NCI-H510A treated with DMSO at 0.1 percent for 48 hours (cell line): Measurements from ENCODE around the gene ORAI1.
"Not testable (repeated sequence)": the region's sequence is repeated elsewhere in the genome, so short reads cannot be mapped to it uniquely, and the experiment has no call there.

Experiments used
- DNase-seq: peaks from one replicate; lab custom pipeline; 2025; lab: John Stamatoyannopoulos, UW

Gene ORAI1

GRCh38 chr12:121603581-121603980 lies 22.7 kb upstream of the ORAI1 start:
- no peak for DNase-seq

GRCh38 chr12:121608301-121608700 lies 18.0 kb upstream of the ORAI1 start:
- DNase-seq: no peak

- DNase-seq: no peak
Observed at GRCh38 chr12:121610239-121611149, 15.8 kb upstream of the ORAI1 start.

GRCh38 chr12:121611306-121611705 lies 15.0 kb upstream of the ORAI1 start:
- DNase-seq: no peak

GRCh38 chr12:121613462-121613861 lies 12.9 kb upstream of the ORAI1 start:
- DNase-seq: no peak

- no peak for DNase-seq
Observed at GRCh38 chr12:121614872-121615467, 11.4 kb upstream of the ORAI1 start.

GRCh38 chr12:121618659-121619233 lies 7.6 kb upstream of the ORAI1 start:
- DNase-seq: no peak

- DNase-seq: no peak
Observed at GRCh38 chr12:121620333-121620891, 5.9 kb upstream of the ORAI1 start.

- DNase-seq: peak; percentile 61
Observed at GRCh38 chr12:121626853-121627640, 717 bp downstream of the ORAI1 start.

- DNase-seq: no peak
Observed at GRCh38 chr12:121628037-121628436, 1.7 kb downstream of the ORAI1 start.

GRCh38 chr12:121628536-121628935 lies 2.2 kb downstream of the ORAI1 start:
- no peak for DNase-seq

- no peak for DNase-seq
Observed at GRCh38 chr12:121630791-121631355, 4.5 kb downstream of the ORAI1 start.

- DNase-seq: peak; percentile 58
Observed at GRCh38 chr12:121632069-121632970, 6.0 kb downstream of the ORAI1 start.

GRCh38 chr12:121633833-121634196 lies 7.5 kb downstream of the ORAI1 start:
- DNase-seq: not testable (repeated sequence)

- no peak for DNase-seq
Observed at GRCh38 chr12:121634836-121635235, 8.5 kb downstream of the ORAI1 start.

GRCh38 chr12:121637231-121637914 lies 11.0 kb downstream of the ORAI1 start:
- no peak for DNase-seq

- no peak for DNase-seq
Observed at GRCh38 chr12:121638298-121639202, 12.2 kb downstream of the ORAI1 start.

- DNase-seq: no peak
Observed at GRCh38 chr12:121641343-121641630, 15.0 kb downstream of the ORAI1 start.

GRCh38 chr12:121648458-121649028 lies 22.2 kb downstream of the ORAI1 start:
- peak; percentile 69 for DNase-seq
